Activated T-helper 1 cell treated with anti-CD3 and anti-CD28 coated beads, Interleukin-2, amount 50 U/mL, for 16 hours (primary cell): Measurements from ENCODE around the gene NRROS.
A peak's percentile ranks its signal among the peaks of the same experiment; 100 is the strongest.
"Not testable (repeated sequence)": the region's sequence is repeated elsewhere in the genome, so short reads cannot be mapped to it uniquely, and the experiment has no call there.

Experiments used
- DNase-seq, 2 donors: peaks; one replicate each; pipeline ENCODE4 v3.0.0-alpha.2; 2020; ENCODE audit warnings: low read depth in 1 of 2, low spot score in 1 of 2

Gene NRROS

DNA sequence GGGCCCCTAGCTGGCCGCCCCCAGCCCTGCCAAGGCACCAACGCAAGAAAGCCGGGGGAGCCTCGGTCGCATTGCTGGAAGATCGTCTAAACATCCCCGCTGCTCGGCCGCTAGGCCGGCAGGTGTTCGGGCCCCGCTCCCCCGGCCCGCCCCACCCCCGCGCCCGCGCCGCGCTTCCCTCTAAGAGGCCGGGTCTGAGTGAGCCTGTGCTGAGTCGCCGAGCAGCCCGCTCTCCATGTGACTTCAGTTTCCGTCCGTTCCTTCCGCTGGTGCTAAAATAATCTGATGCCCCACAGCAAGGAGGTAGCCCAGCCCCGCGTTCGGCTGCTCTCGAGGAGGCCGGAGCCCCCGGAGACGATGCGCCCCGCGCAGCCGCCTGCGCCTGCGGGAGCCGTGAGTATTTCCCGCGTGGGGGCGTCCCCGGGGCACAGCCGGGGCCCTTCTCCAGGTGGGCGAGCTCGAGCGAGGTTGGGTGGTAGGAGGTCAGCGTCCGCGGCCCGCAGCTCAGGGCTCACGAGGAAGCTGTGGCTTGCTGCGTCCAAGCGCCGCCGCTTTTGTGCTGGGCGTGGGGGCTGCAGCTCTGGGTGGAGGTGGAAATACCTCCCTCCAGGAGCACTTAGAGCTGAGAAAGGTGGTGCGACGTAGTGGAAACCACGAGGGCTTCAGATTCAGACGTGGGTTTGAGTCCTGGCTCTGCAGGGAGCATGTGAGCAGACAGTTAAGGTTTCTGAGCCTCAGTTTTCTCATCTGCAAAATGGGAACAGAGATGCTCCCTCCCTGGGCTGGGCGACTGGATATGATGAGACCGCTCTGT is at the start of gene NRROS:
Gene NRROS (plus strand): TSS at position 212 of the 814 bp plus-strand sequence. CDS start 14,846 bp downstream, outside the sequence.
- DNase-seq, result peak; percentile 31 to 48

DNA sequence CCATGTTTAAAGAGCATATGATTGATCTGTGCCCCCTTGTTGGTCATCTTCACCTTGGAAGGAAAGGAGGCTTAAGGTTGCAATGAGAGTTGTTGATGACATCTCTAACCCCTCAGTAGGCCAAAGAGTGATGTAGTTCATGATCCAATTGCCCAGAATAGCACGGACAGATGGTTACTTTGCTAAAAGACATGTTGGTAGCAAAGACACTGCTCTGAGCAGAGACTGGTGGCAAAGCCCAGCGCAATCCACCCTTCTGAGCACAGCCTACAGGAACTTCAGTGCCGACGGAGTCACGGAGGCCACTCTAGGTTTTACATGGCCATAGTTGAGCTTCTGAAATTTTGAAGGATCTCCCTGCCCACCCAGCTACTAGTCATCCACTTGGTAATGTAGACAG is 49.2 kb upstream of the NRROS start:
- DNase-seq, result no peak

- no peak for DNase-seq
Observed at GRCh38 chr3:196596355-196596754, 43.1 kb upstream of the NRROS start.

- not testable (repeated sequence) for DNase-seq
Observed at GRCh38 chr3:196597971-196598733, 41.3 kb upstream of the NRROS start.

GRCh38 chr3:196599734-196600128 is 39.8 kb upstream of the NRROS start:
- no peak for DNase-seq

DNA sequence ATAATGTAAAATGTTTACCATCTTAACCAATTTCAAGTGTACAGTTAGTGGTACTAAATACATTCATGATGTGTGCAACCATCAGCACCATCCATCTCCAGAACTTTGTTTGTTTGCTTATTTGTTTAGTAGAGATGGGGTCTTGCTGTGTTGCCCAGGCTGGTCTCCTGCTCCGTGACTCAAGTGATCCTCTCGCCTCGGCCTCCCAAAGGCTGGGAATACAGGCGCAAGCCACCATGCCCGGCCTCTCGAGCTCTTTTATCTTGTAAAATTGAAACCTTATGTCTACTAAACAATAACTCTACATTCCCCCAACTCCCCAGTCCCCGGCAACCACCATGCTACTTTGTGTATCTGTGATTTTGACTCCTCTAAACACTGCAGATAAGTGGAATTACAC is 39.1 kb upstream of the NRROS start:
- DNase-seq, result no peak

GRCh38 chr3:196602673-196603072 is 36.8 kb upstream of the NRROS start:
- DNase-seq, result no peak

DNA sequence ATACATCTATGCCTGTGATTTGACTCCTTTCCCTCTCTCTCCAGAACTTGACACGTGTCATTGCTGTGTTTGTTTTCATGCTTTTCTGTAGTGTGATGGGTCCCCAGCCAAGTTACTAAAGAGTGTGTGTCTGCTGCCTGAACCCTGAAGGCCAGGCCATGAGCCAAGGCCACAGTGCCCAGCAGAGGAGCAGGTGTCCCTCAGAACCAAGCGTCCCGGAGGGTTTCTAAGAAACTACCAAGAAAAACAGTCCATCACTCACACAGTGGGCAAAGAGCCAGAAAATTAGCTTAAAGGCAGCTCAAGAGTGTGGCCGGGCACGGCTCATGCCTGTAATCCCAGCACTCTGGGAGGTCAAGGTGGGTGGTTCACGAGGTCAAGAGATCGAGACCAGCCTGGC is 35.8 kb upstream of the NRROS start:
- no peak for DNase-seq

- no peak for DNase-seq
Observed at GRCh38 chr3:196604548-196604947, 34.9 kb upstream of the NRROS start.

DNA sequence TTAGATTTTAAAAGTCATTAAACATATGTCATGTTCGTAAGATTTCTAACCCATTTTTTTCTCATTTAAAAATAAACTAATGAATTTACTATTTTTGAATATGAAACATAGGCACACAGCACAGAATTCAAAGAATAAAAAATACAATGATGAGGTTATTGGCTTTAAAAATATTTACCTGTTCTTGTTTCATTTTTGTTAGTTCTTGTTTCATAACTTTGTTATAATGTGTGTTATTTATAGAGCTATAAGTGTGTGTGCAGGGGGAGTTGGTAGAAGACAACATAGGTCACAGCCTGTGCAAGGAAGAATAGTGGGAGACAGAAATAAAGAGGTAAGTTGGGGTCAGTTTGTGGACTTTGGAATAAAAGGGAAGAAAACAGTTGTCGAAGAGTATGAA is 30.8 kb upstream of the NRROS start:
- no peak for DNase-seq

DNA sequence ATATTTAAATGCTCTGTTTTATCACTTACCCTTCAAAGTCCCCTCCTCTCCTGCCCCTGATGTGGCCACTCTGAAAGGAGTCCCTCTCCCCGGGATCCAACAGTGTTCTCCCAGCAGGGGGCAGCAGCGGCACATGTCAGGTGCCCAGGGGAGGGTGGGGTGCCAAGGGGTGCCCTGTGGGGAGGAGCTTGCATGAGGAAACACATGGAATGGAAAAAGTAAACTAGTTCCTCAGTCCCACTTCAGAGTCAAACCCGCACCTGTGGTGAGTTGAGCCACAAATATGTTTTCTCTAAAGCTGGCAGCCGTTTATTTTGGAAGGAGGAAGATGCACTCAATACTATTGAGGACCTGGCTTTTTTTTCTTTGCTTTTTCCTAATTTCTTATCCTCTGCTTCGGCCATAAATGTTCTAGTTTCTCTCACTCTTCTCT is 30.1 kb upstream of the NRROS start:
- peak; percentile 88 to 95 for DNase-seq

- no peak for DNase-seq
Observed at GRCh38 chr3:196609805-196610515, 29.5 kb upstream of the NRROS start.

- no peak for DNase-seq
Observed at GRCh38 chr3:196611761-196612483, 27.6 kb upstream of the NRROS start.

- not testable (repeated sequence) for DNase-seq
Observed at GRCh38 chr3:196615234-196615633, 24.3 kb upstream of the NRROS start.

- no peak for DNase-seq
Observed at GRCh38 chr3:196617256-196617655, 22.2 kb upstream of the NRROS start.

- no peak for DNase-seq
Observed at GRCh38 chr3:196619223-196619622, 20.3 kb upstream of the NRROS start.

DNA sequence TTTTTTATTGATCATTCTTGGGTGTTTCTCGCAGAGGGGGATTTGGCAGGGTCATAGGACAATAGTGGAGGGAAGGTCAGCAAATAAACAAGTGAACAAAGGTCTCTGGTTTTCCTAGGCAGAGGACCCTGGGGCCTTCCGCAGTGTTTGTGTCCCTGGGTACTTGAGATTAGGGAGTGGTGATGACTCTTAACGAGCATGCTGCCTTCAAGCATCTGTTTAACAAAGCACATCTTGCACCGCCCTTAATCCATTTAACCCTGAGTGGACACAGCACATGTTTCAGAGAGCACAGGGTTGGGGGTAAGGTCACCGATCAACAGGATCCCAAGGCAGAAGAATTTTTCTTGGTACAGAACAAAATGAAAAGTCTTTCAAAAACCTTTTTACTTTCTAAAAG is 19.9 kb upstream of the NRROS start:
- DNase-seq, result not testable (repeated sequence)

DNA sequence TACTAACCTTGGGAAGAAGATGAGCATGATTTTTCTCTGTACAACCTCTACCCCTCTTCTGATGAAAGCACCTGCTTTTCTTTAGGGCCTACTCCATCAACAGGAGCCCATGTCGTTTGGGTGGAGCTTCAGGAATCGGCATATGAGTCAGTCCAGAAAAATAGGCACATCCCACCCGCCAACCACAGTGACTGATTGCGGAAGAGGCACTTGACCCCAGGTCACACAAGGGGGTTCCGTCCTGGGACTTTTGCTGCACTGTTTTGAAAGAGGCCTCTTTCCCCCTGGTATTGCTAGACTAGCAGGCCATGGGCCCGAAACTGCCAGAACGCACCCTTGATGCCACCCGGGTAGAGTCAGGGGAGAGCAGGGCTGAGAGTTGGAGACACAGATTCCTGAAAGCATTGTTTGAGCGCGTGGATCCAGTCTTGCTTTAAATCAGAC is 19.3 kb upstream of the NRROS start:
- no peak for DNase-seq

DNA sequence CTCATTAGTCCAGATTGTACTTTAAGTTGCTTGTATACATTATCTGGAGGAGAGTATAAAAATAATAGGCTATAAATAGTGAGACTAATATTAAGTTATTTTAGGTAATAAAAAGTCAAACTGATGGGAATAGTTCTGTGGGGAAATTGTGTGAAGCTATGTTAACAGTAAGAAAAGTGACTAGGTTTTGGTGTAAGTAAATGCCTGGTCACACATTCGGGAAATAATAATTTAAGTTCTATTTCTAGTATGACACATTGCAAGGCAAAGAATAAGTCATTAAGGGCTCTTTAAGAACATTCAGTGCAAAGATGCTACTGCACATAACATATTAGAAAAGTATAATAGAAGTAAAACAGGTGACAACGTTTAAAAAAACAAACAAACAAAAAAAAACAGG is 18.8 kb upstream of the NRROS start:
- no peak for DNase-seq

- DNase-seq, result no peak
Observed at GRCh38 chr3:196621611-196622010, 17.9 kb upstream of the NRROS start.
